Raji (cell line): ENCODE data around the gene ATP2C1.

Source experiments
- POLR2A ChIP-seq: IDR thresholded peaks from 2 replicates; pipeline ENCODE4 v1.6.1; 2011; ENCODE audit warnings: low read depth, low read length, control low read depth; ENCODE audit not compliant: insufficient read depth

The ATP2C1 gene

GRCh38 chr3:130876594-130876993, 17.3 kb upstream of the ATP2C1 start:
- TF ChIP-seq POLR2A, result no peak

- TF ChIP-seq POLR2A, result no peak
These were observed 15.4 kb upstream of the ATP2C1 start for GRCh38 chr3:130878464-130878863.

GRCh38 chr3:130889416-130889946, 4.4 kb upstream of the ATP2C1 start:
- TF ChIP-seq POLR2A, result no peak

GRCh38 chr3:130892759-130893375, 1.0 kb upstream of the ATP2C1 start:
- no peak for TF ChIP-seq POLR2A

- TF ChIP-seq POLR2A, result no peak
These were observed 474 bp downstream of the ATP2C1 start for GRCh38 chr3:130894130-130894985.

GRCh38 chr3:130894986-130895280, 1.0 kb downstream of the ATP2C1 start:
- TF ChIP-seq POLR2A, result no peak

GRCh38 chr3:130895690-130896488, 2.0 kb downstream of the ATP2C1 start:
- TF ChIP-seq POLR2A, result no peak

GRCh38 chr3:130897316-130897715, 3.4 kb downstream of the ATP2C1 start:
- no peak for TF ChIP-seq POLR2A

- no peak for TF ChIP-seq POLR2A
These were observed 7.1 kb downstream of the ATP2C1 start for GRCh38 chr3:130900959-130901358.

- no peak for TF ChIP-seq POLR2A
These were observed 7.8 kb downstream of the ATP2C1 start for GRCh38 chr3:130901463-130902204.

- TF ChIP-seq POLR2A, result no peak
These were observed 9.6 kb downstream of the ATP2C1 start for GRCh38 chr3:130903412-130903908.

GRCh38 chr3:130904491-130904890, 10.6 kb downstream of the ATP2C1 start:
- no peak for TF ChIP-seq POLR2A

GRCh38 chr3:130905551-130905950, 11.7 kb downstream of the ATP2C1 start:
- no peak for TF ChIP-seq POLR2A

GRCh38 chr3:130906374-130906995, 12.6 kb downstream of the ATP2C1 start:
- no peak for TF ChIP-seq POLR2A
